OCI-LY1 (cell line): ENCODE results near the gene MPP2.

Experiments used
- H2AFZ ChIP-seq: fragments of 200-600 bp; sonication (generic), shearing (Covaris generic); 2 replicates; pipeline ENCODE4 v1.6.0; 2014; ENCODE audit warnings: antibody characterized with exemption, mild to moderate bottlenecking, low read length
- H3F3A ChIP-seq: fragments of 200-600 bp; sonication (generic), shearing (Covaris generic); 2 replicates; pipeline ENCODE4 v1.6.0; 2014; ENCODE audit warnings: mild to moderate bottlenecking, antibody characterized with exemption, low read length, moderate library complexity; ENCODE audit not compliant: insufficient read depth
- H3K27ac ChIP-seq: fragments of 200-600 bp; sonication (generic); 2 replicates; pipeline ENCODE4 v1.5.1; 2014; ENCODE audit warnings: low read length, mixed run types, mild to moderate bottlenecking, low read depth; ENCODE audit not compliant: poor library complexity, severe bottlenecking
- H3K27me3 ChIP-seq: fragments of 200-600 bp; sonication (generic); 2 replicates; pipeline ENCODE4 v1.6.0; 2014; ENCODE audit warnings: antibody characterized with exemption, mild to moderate bottlenecking, low read length, moderate library complexity; ENCODE audit not compliant: insufficient read depth
- H3K36me3 ChIP-seq: fragments of 200-600 bp; sonication (generic); 2 replicates; pipeline ENCODE4 v1.6.1; 2014; ENCODE audit warnings: mild to moderate bottlenecking, antibody characterized with exemption, low read length, moderate library complexity, mixed read lengths; ENCODE audit not compliant: insufficient read depth
- H3K4me1 ChIP-seq: fragments of 200-600 bp; sonication (generic); 2 replicates; pipeline ENCODE4 v1.5.1; 2014; ENCODE audit warnings: mild to moderate bottlenecking, low read length, moderate library complexity; ENCODE audit not compliant: insufficient read depth, severe bottlenecking
- H3K4me2 ChIP-seq: fragments of 200-600 bp; sonication (generic), shearing (Covaris generic); 2 replicates; pipeline ENCODE4 v1.6.1; 2014; ENCODE audit warnings: low read length
- H3K4me3 ChIP-seq: fragments of 200-600 bp; sonication (generic); 2 replicates; pipeline ENCODE4 v1.5.1; 2014; ENCODE audit warnings: low read length, low read depth, mild to moderate bottlenecking, mixed read lengths; ENCODE audit not compliant: poor library complexity, severe bottlenecking
- H3K79me2 ChIP-seq: fragments of 200-600 bp; shearing (Covaris generic); 2 replicates; pipeline ENCODE4 v1.6.1; 2016; ENCODE audit warnings: mixed run types, low read length, mixed read lengths; ENCODE audit not compliant: insufficient read depth
- H3K9ac ChIP-seq: fragments of 200-600 bp; sonication (generic), shearing (Covaris generic); 2 replicates; pipeline ENCODE4 v1.6.1; 2014; ENCODE audit warnings: mild to moderate bottlenecking, low read length, mixed read lengths
- H3K9me2 ChIP-seq: fragments of 200-600 bp; sonication (generic), shearing (Covaris generic); 2 replicates; pipeline ENCODE4 v1.6.1; 2014; ENCODE audit warnings: low read depth, mild to moderate bottlenecking, low read length, mixed read lengths
- H3K9me3 ChIP-seq: fragments of 200-600 bp; shearing (Covaris generic); 2 replicates; pipeline ENCODE4 v1.6.1; 2014; ENCODE audit warnings: low read length, mixed read lengths
- H4K20me1 ChIP-seq: fragments of 200-600 bp; sonication (generic), shearing (Covaris generic); 2 replicates; pipeline ENCODE4 v1.6.0; 2016; ENCODE audit warnings: mild to moderate bottlenecking, low read length; ENCODE audit not compliant: insufficient read depth
- CTCF ChIP-seq: fragments of 200-600 bp; sonication (generic), shearing (Covaris generic); IDR thresholded peaks from 2 replicates; pipeline ENCODE4 v1.5.1; 2017; ENCODE audit warnings: mild to moderate bottlenecking, antibody characterized with exemption, low read length, moderate library complexity, mixed read lengths
- EZH2 ChIP-seq: fragments of 200-600 bp; sonication (generic), shearing (Covaris generic); IDR thresholded peaks from 2 replicates; pipeline ENCODE4 v1.8.0; 2017; ENCODE audit warnings: borderline replicate concordance, mixed run types, mild to moderate bottlenecking, antibody characterized with exemption, low read length, moderate library complexity, mixed read lengths

Gene MPP2

GRCh38 chr17:43905985-43906852, 1.1 kb downstream of the MPP2 start:
- Histone ChIP-seq H3K9me2 (no peaks in the 10 kb centered on the region), H3K27ac (no peak overlapping the region), H3K9ac (no peak overlapping the region), H4K20me1 (no peaks in the 10 kb centered on the region), H3K4me2 (no peak overlapping the region), H2AFZ (no peak overlapping the region), H3K27me3 (peaks cover 6% of the 10 kb centered on the region), H3K36me3 (no peaks in the 10 kb centered on the region), H3K4me3 (no peak overlapping the region), H3K9me3 (no peaks in the 10 kb centered on the region), H3K4me1 (peaks cover 8% of the 10 kb centered on the region), H3F3A (no peaks in the 10 kb centered on the region), H3K79me2 (no peaks in the 10 kb centered on the region)
- TF ChIP-seq EZH2 (no peak), CTCF (no peak)

DNA sequence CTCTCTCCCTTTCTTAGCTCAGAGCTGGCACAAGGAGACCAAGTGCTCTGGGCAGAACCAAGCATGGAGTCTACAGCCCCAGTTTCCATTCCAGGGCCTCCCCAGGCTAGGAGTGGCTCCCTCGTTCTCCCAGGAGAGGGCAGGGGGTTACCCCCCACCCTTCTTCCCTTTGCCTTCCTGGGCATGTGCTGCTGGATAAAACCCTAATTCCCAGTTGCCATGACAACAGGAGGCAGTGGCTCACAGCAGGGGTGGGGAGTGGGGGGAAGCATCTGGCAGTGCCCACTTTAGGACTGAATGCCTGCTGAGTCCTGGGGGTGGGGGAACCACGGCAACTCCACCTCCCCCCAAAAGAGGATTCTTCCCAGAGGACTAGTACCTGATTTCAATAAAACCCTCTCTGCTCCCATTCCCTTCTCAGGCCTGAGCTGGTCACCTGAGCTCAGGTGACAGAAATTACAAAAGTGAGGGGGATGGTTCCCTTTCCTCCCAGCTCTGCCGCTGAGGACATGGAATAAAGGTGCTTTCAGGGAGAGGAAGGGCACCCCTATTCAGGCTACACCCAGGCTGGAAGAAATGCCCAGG, 1.8 kb downstream of the MPP2 start:
- peaks cover 13% of the 10 kb centered on the region for H3K4me1 ChIP-seq
- H3K4me2 ChIP-seq, result no peak overlapping the region
- H3K9me2 ChIP-seq, result no peaks in the 10 kb centered on the region
- no peaks in the 10 kb centered on the region for H3K79me2 ChIP-seq
- no peaks in the 10 kb centered on the region for H3K9me3 ChIP-seq
- no peak overlapping the region for H3K9ac ChIP-seq
- no peak overlapping the region for H3K4me3 ChIP-seq
- H3K27ac ChIP-seq, result no peak overlapping the region
- no peaks in the 10 kb centered on the region for H3K36me3 ChIP-seq
- no peaks in the 10 kb centered on the region for H4K20me1 ChIP-seq
- no peak overlapping the region for H2AFZ ChIP-seq
- TF ChIP-seq EZH2 (no peak), CTCF (no peak)
- H3F3A ChIP-seq, result no peaks in the 10 kb centered on the region
- peaks cover 6% of the 10 kb centered on the region for H3K27me3 ChIP-seq

DNA sequence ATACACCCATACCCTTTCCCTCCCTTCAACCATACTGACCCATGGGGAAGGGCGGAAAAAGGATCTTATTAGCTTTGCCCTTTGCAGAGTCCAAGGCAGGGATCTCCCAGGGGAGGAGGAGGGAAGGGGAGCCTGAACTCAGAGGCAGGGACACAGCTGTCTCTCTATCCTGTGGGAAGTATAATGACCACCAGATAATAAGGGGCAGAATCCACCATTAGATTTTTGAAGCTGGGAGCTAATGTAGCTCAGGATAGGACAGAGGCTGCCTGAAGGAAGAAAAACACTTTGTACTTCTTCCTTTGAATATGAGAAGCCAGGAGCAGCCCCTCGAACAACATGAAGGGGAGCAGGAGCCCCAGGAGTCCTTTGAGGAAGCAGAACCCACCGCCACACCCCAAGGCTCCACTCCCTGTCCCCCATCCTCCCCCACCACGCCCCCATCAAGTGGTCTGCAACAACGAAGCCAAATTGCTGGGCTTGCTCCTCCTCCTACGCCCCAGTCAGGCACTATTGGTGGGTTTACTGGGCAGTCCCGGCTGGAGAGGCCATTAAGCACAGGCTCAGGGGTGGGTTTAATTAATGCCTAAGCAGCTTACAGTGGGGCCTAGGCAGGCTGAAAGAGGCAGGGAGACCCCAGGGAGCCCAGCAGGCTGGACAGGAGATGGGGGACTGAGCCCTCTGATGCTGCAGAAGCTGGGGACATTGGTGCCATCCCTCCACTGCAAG, 5.3 kb downstream of the MPP2 start:
- H3K4me1 ChIP-seq, result peaks cover 7% of the 10 kb centered on the region

More for the DNA sequence above, 5.3 kb downstream of the MPP2 start:
- H3F3A ChIP-seq, result no peaks in the 10 kb centered on the region
- TF ChIP-seq EZH2, result no peak
- TF ChIP-seq CTCF, result no peak
- no peaks in the 10 kb centered on the region for H3K36me3 ChIP-seq
- H3K9ac ChIP-seq, result no peak overlapping the region
- no peaks in the 10 kb centered on the region for H4K20me1 ChIP-seq
- H3K27me3 ChIP-seq, result peaks cover under 1% of the 10 kb centered on the region
- H3K9me2 ChIP-seq, result no peaks in the 10 kb centered on the region
- H2AFZ ChIP-seq, result no peak overlapping the region
- H3K4me3 ChIP-seq, result no peak overlapping the region
- H3K4me2 ChIP-seq, result no peak overlapping the region
- H3K9me3 ChIP-seq, result no peaks in the 10 kb centered on the region
- H3K79me2 ChIP-seq, result no peaks in the 10 kb centered on the region
- no peak overlapping the region for H3K27ac ChIP-seq
